ENCODE measurements around the gene LUZP2. TPM values are rescaled to one million over a fixed set of nuclear protein-coding genes. Genes with fewer than 3 reads are reported as not detected.

LUZP2 gene
- total RNA-seq, 4 donors from 2014 or later: 0.19 to 0.99 TPM; not detected in 2

DNA sequence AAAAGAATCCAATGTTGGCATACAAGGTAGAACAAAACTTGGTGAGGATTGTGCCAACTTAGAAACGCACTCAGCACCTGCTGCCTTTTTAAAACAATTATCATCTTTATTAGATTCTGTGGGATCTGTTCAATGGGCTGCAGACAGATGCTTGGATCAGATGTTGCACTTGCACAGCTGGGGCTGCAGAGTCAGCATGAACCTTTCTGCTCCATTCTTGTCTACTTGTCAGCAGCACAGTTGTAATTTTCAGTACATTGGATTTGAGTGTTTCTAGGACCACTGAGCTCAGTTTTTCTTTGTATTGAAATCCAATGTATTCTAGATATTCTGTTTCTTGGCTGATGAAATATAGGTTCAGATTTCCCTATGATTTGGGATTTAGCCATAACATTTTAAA is 164.5 kb downstream of the LUZP2 start:
- WGBS: 57% methylated on average over 1 of the region's 1 CpG
- no peaks in the 10 kb centered on the region for H3K4me1 ChIP-seq
- no peaks in the 10 kb centered on the region for H3K9me3 ChIP-seq
- H3K27ac ChIP-seq (replicated peaks in 1 of 4): no peak overlapping the region
- no peaks in the 10 kb centered on the region for H3K36me3 ChIP-seq
- H3K4me3 ChIP-seq: no peak overlapping the region
- H3K27me3 ChIP-seq: peaks cover 0 to 4% (median 0%) of the 10 kb centered on the region in 4 donors
- intact Hi-C loops (cut with DNase I): no loop called here
- TF ChIP-seq, protein P1, sequence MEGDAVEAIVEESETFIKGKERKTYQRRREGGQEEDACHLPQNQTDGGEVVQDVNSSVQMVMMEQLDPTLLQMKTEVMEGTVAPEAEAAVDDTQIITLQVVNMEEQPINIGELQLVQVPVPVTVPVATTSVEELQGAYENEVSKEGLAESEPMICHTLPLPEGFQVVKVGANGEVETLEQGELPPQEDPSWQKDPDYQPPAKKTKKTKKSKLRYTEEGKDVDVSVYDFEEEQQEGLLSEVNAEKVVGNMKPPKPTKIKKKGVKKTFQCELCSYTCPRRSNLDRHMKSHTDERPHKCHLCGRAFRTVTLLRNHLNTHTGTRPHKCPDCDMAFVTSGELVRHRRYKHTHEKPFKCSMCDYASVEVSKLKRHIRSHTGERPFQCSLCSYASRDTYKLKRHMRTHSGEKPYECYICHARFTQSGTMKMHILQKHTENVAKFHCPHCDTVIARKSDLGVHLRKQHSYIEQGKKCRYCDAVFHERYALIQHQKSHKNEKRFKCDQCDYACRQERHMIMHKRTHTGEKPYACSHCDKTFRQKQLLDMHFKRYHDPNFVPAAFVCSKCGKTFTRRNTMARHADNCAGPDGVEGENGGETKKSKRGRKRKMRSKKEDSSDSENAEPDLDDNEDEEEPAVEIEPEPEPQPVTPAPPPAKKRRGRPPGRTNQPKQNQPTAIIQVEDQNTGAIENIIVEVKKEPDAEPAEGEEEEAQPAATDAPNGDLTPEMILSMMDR (IDR thresholded peaks at IDR 0.05): no peak
- TF ChIP-seq POLR2A (IDR thresholded peaks at IDR 0.05; ENCODE audit: low read depth): no peak
- no peak for TF ChIP-seq EP300 (IDR thresholded peaks at IDR 0.05)
- no peak for TF ChIP-seq POLR2AphosphoS5 (IDR thresholded peaks at IDR 0.05)
- DNase-seq (ENCODE audit: extremely low spot score): no peak

DNA sequence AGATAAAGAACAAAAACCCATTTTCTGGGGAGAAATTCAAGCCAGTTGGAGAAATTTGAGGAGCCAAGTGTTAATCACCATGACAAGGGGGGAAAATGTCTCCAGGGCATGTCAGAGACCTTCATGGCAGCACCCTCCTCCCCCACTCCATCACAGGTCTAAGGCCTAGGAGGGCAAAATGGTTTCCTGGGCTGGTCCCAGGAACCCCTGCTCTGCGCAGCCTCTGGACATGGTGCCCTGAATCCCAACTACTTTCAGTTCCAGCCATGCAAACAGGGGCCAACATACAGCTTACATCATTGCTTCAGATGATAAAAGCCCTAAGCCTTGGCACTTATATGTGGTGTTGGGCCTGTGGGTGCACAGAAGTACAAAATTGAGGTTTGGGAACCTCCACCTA is 167.5 kb downstream of the LUZP2 start:
- Histone ChIP-seq H3K4me1 (no peaks in the 10 kb centered on the region), H3K4me3 (no peak overlapping the region), H3K27me3 (peaks cover 0 to 4% (median 0%) of the 10 kb centered on the region in 4 donors), H3K27ac (replicated peaks in 1 of 4) (no peak overlapping the region), H3K9me3 (no peaks in the 10 kb centered on the region), H3K36me3 (no peaks in the 10 kb centered on the region)
- 100% methylated on average over 1 of the region's 1 CpG for WGBS
- no peak for DNase-seq (ENCODE audit: extremely low spot score)
- intact Hi-C loops (cut with DNase I): no loop called here
- TF ChIP-seq EP300 (IDR thresholded peaks at IDR 0.05) (no peak), POLR2AphosphoS5 (IDR thresholded peaks at IDR 0.05) (no peak), POLR2A (IDR thresholded peaks at IDR 0.05; ENCODE audit: low read depth) (no peak)
- TF ChIP-seq, protein P1 (IDR thresholded peaks at IDR 0.05): no peak

DNA sequence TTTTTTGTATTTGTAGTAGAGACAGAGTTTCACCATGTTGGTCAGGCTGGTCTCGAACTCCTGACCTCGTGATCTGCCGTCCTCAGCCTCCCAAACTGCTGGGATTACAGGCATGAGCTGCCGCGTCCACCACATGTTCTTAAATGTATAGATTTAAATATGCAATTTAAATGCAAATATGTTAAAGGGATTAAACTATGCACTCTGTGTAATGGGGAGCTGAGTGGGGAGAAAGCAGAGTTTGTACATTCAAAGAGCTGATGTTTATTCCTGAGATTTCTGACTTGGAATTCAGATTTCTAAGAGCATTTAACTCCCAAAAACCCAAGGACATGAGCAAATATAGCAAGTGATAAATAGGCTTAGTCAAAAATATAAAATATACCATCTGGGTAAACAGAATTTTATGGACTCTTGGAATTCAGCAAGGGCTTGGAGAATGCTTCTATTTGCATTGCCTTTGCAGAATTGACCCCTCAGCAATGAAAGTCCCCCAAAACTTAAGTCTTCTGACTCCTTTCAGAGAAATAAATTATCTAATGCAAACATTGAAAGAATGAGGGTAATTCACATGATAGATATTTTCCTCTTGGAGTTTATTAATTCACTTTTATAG is 170.6 kb downstream of the LUZP2 start:
- no peak for DNase-seq (ENCODE audit: extremely low spot score)
- Histone ChIP-seq H3K36me3 (no peaks in the 10 kb centered on the region), H3K27ac (replicated peaks in 1 of 4) (no peak overlapping the region), H3K9me3 (no peaks in the 10 kb centered on the region), H3K4me3 (no peak overlapping the region), H3K27me3 (peaks cover 0 to 4% (median 0%) of the 10 kb centered on the region in 4 donors), H3K4me1 (no peaks in the 10 kb centered on the region)
- intact Hi-C loops (cut with DNase I): no loop called here
- 92% methylated on average over 5 of the region's 5 CpGs for WGBS
- TF ChIP-seq EP300 (IDR thresholded peaks at IDR 0.05) (no peak), POLR2AphosphoS5 (IDR thresholded peaks at IDR 0.05) (no peak), POLR2A (IDR thresholded peaks at IDR 0.05; ENCODE audit: low read depth) (no peak)
- TF ChIP-seq, protein P1 (IDR thresholded peaks at IDR 0.05): no peak

DNA sequence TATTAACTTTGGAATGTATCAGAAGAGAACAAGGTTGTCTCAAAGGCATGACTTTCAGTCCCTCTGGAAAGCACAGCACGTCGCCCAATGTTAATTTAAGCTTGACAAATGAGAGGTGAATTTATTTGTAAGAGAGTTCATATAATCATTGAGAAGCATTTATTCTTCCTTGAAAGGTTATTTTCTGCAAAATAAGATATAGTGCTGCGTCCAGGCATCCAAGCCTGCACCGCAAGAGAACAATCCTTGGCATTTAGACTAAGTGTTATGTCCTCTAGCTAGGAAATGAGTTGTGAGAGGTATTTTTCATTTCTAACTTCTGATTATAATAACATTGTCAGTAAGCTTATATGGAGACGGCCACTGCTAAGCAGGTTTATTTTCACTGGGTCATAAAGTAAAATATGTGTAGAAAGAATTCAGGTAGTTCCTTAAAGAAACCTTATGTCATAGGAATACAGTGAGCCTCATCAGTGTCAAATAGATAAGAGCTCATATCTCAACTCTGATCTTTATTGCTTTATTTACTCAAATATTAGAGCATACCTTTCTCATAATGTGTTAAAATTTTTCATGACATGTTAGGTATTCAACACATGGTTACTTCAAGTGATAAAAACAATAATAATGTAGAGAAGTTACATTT is 182.0 kb downstream of the LUZP2 start:
- intact Hi-C loops (cut with DNase I): no loop called here
- WGBS: 46% methylated on average over 5 of the region's 5 CpGs
- DNase-seq (ENCODE audit: extremely low spot score): no peak
- no peaks in the 10 kb centered on the region for H3K27me3 ChIP-seq
- no peak overlapping the region for H3K27ac ChIP-seq (replicated peaks in 1 of 4)
- no peak overlapping the region for H3K4me3 ChIP-seq
- H3K4me1 ChIP-seq: no peaks in the 10 kb centered on the region
- no peaks in the 10 kb centered on the region for H3K36me3 ChIP-seq
- no peaks in the 10 kb centered on the region for H3K9me3 ChIP-seq
- no peak for TF ChIP-seq EP300 (IDR thresholded peaks at IDR 0.05)
- TF ChIP-seq, protein P1 (IDR thresholded peaks at IDR 0.05): no peak
- no peak for TF ChIP-seq POLR2A (IDR thresholded peaks at IDR 0.05; ENCODE audit: low read depth)
- TF ChIP-seq POLR2AphosphoS5 (IDR thresholded peaks at IDR 0.05): no peak
